ENCODE data around the gene CELSR1.
"Not testable (repeated sequence)": the region's sequence is repeated elsewhere in the genome, so short reads cannot be mapped to it uniquely, and the experiment has no call there.

Gene CELSR1

GRCh38 chr22:46514592-46515207, 22.7 kb downstream of the CELSR1 start:
- no peak overlapping the region for H3K4me3 Mint-ChIP-seq
- no peaks in the 10 kb centered on the region for H3K9me3 Mint-ChIP-seq
- no peak for DNase-seq
- H3K36me3 Mint-ChIP-seq (ENCODE audit: insufficient read depth), result peaks cover 3% of the 10 kb centered on the region
- peaks cover 0 to 21% of the 10 kb centered on the region in 2 donors for H3K27me3 Mint-ChIP-seq
- H3K4me1 Mint-ChIP-seq (ENCODE audit: low read depth in 2 of 2), result peaks cover 0 to 4% of the 10 kb centered on the region in 2 donors
- no peak overlapping the region for H3K27ac Mint-ChIP-seq
- ATAC-seq (replicated peaks), result no peak

GRCh38 chr22:46513908-46514550, 23.4 kb downstream of the CELSR1 start:
- ATAC-seq (replicated peaks) (no peak), DNase-seq (no peak)
- Mint-ChIP-seq H3K27me3 (peaks cover 0 to 27% of the 10 kb centered on the region in 2 donors), H3K27ac (no peak overlapping the region), H3K4me1 (ENCODE audit: low read depth in 2 of 2) (peaks cover 0 to 4% of the 10 kb centered on the region in 2 donors), H3K9me3 (no peaks in the 10 kb centered on the region), H3K4me3 (no peak overlapping the region), H3K36me3 (ENCODE audit: insufficient read depth) (peaks cover 3% of the 10 kb centered on the region)

- H3K9me3 Mint-ChIP-seq, result no peaks in the 10 kb centered on the region
- no peak overlapping the region for H3K4me3 Mint-ChIP-seq
- peaks cover 0 to 30% of the 10 kb centered on the region in 2 donors for H3K27me3 Mint-ChIP-seq
- ATAC-seq (replicated peaks) (no peak), DNase-seq (no peak)
- H3K36me3 Mint-ChIP-seq (ENCODE audit: insufficient read depth), result peaks cover 3% of the 10 kb centered on the region
- no peak overlapping the region for H3K27ac Mint-ChIP-seq
- H3K4me1 Mint-ChIP-seq (ENCODE audit: low read depth in 2 of 2), result peaks cover 0 to 4% of the 10 kb centered on the region in 2 donors
These were observed 24.7 kb downstream of the CELSR1 start for GRCh38 chr22:46512683-46513082.

- H3K4me3 Mint-ChIP-seq, result no peak overlapping the region
- ATAC-seq (replicated peaks) (no peak), DNase-seq (no peak)
- H3K27me3 Mint-ChIP-seq, result peaks cover 0 to 23% of the 10 kb centered on the region in 2 donors
- H3K27ac Mint-ChIP-seq, result no peak overlapping the region
- no peaks in the 10 kb centered on the region for H3K9me3 Mint-ChIP-seq
- H3K36me3 Mint-ChIP-seq (ENCODE audit: insufficient read depth), result peaks cover 3% of the 10 kb centered on the region
- H3K4me1 Mint-ChIP-seq (ENCODE audit: low read depth in 2 of 2), result no peaks in the 10 kb centered on the region
These were observed 25.4 kb downstream of the CELSR1 start for GRCh38 chr22:46512039-46512370.

GRCh38 chr22:46511151-46512038, 26.0 kb downstream of the CELSR1 start:
- ATAC-seq (replicated peaks) (no peak), DNase-seq (no peak)
- Mint-ChIP-seq H3K36me3 (ENCODE audit: insufficient read depth) (peaks cover 3% of the 10 kb centered on the region), H3K4me3 (no peak overlapping the region), H3K27ac (no peak overlapping the region), H3K9me3 (no peaks in the 10 kb centered on the region), H3K4me1 (ENCODE audit: low read depth in 2 of 2) (no peaks in the 10 kb centered on the region), H3K27me3 (peaks cover 0 to 20% of the 10 kb centered on the region in 2 donors)

GRCh38 chr22:46509416-46510089, 27.9 kb downstream of the CELSR1 start:
- Mint-ChIP-seq H3K4me3 (no peak overlapping the region), H3K9me3 (no peaks in the 10 kb centered on the region)
- DNase-seq, result no peak

GRCh38 chr22:46508491-46508999, 28.9 kb downstream of the CELSR1 start:
- no peaks in the 10 kb centered on the region for H3K4me1 Mint-ChIP-seq (ENCODE audit: low read depth in 2 of 2)
- H3K9me3 Mint-ChIP-seq, result no peaks in the 10 kb centered on the region
- ATAC-seq (replicated peaks), result no peak

More at GRCh38 chr22:46509416-46510089, 27.9 kb downstream of the CELSR1 start:
- Mint-ChIP-seq H3K27me3 (peaks cover 0 to 20% of the 10 kb centered on the region in 2 donors), H3K27ac (no peak overlapping the region), H3K36me3 (ENCODE audit: insufficient read depth) (peaks cover 3% of the 10 kb centered on the region), H3K4me1 (ENCODE audit: low read depth in 2 of 2) (no peaks in the 10 kb centered on the region)
- ATAC-seq (replicated peaks), result no peak

GRCh38 chr22:46507451-46508425, 29.7 kb downstream of the CELSR1 start:
- DNase-seq (no peak), ATAC-seq (replicated peaks) (no peak)
- Mint-ChIP-seq H3K9me3 (no peaks in the 10 kb centered on the region), H3K4me1 (ENCODE audit: low read depth in 2 of 2) (no peaks in the 10 kb centered on the region), H3K4me3 (no peak overlapping the region), H3K36me3 (ENCODE audit: insufficient read depth) (peaks cover 3% of the 10 kb centered on the region), H3K27ac (no peak overlapping the region), H3K27me3 (peaks cover 7 to 30% of the 10 kb centered on the region in 2 donors)

More at GRCh38 chr22:46508491-46508999, 28.9 kb downstream of the CELSR1 start:
- Mint-ChIP-seq H3K4me3 (no peak overlapping the region), H3K27me3 (peaks cover under 1 to 22% of the 10 kb centered on the region in 2 donors), H3K27ac (no peak overlapping the region), H3K36me3 (ENCODE audit: insufficient read depth) (peaks cover 3% of the 10 kb centered on the region)
- no peak for DNase-seq

GRCh38 chr22:46504584-46504983, 32.8 kb downstream of the CELSR1 start:
- H3K27me3 Mint-ChIP-seq, result peaks cover 25 to 54% of the 10 kb centered on the region in 2 donors
- DNase-seq (no peak), ATAC-seq (replicated peaks) (no peak)
- no peak overlapping the region for H3K4me3 Mint-ChIP-seq
- H3K9me3 Mint-ChIP-seq, result no peaks in the 10 kb centered on the region
- peaks cover 2 to 3% of the 10 kb centered on the region in 2 donors for H3K4me1 Mint-ChIP-seq (ENCODE audit: low read depth in 2 of 2)
- H3K36me3 Mint-ChIP-seq (ENCODE audit: insufficient read depth), result no peaks in the 10 kb centered on the region
- H3K27ac Mint-ChIP-seq, result no peak overlapping the region

- no peak for DNase-seq
- Mint-ChIP-seq H3K4me3 (no peak overlapping the region), H3K27ac (no peak overlapping the region), H3K9me3 (no peaks in the 10 kb centered on the region), H3K4me1 (ENCODE audit: low read depth in 2 of 2) (peaks cover 4 to 5% of the 10 kb centered on the region in 2 donors), H3K27me3 (peaks cover 38 to 47% of the 10 kb centered on the region in 2 donors), H3K36me3 (ENCODE audit: insufficient read depth) (no peaks in the 10 kb centered on the region)
- no peak for ATAC-seq (replicated peaks)
These were observed 34.8 kb downstream of the CELSR1 start for GRCh38 chr22:46502440-46503175.

- H3K9me3 Mint-ChIP-seq, result no peaks in the 10 kb centered on the region
- H3K4me1 Mint-ChIP-seq (ENCODE audit: low read depth in 2 of 2), result peaks cover 4 to 5% of the 10 kb centered on the region in 2 donors
- H3K27ac Mint-ChIP-seq, result no peak overlapping the region
- no peak overlapping the region for H3K4me3 Mint-ChIP-seq
- DNase-seq, result no peak
- ATAC-seq (replicated peaks), result no peak
- no peaks in the 10 kb centered on the region for H3K36me3 Mint-ChIP-seq (ENCODE audit: insufficient read depth)
- H3K27me3 Mint-ChIP-seq, result peaks cover 45 to 47% of the 10 kb centered on the region in 2 donors
These were observed 35.7 kb downstream of the CELSR1 start for GRCh38 chr22:46501701-46502100.

GRCh38 chr22:46501265-46501664, 36.2 kb downstream of the CELSR1 start:
- not testable (repeated sequence) for H3K27ac Mint-ChIP-seq; H3K4me1 Mint-ChIP-seq (ENCODE audit: low read depth in 2 of 2); H3K9me3 Mint-ChIP-seq; ATAC-seq (replicated peaks); H3K36me3 Mint-ChIP-seq (ENCODE audit: insufficient read depth); H3K4me3 Mint-ChIP-seq; DNase-seq
- H3K27me3 Mint-ChIP-seq, result peaks cover 45 to 47% of the 10 kb centered on the region in 2 donors
